CD4-positive, alpha-beta T cell treated with Interferon gamma for 1 hour (primary cell): ENCODE data around the gene PLEKHA4.
"Not testable (repeated sequence)": the region's sequence is repeated elsewhere in the genome, so short reads cannot be mapped to it uniquely, and the experiment has no call there.

Experiments used
- DNase-seq: peaks from one replicate; pipeline ENCODE4 v3.0.0-alpha.2; 2020

Gene PLEKHA4

DNA sequence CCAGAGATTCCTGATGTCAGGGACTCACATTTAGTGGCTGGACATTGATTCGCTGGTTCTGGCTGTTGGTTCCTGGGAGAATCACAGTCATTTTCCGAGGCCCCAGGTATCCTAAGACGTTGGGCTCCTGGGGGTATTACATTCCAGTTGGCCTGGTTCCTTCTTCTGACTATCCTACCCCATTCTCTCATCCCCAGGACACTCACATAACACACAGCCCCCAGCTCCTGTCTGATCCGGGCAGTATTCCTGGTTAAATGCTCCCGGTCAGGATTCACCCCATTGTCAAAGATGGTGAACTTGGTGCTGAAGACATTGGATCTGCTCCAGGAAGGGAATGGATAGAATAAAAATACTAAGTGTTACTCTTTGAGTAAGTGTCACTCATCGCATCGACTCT, 15.3 kb upstream of the PLEKHA4 start:
- DNase-seq: no peak

- DNase-seq: peak; percentile 40
These were observed 13.6 kb upstream of the PLEKHA4 start for GRCh38 chr19:48881741-48882657.

- DNase-seq: not testable (repeated sequence)
These were observed 11.3 kb upstream of the PLEKHA4 start for GRCh38 chr19:48879696-48880095.

GRCh38 chr19:48879025-48879637, 10.7 kb upstream of the PLEKHA4 start:
- DNase-seq: no peak

GRCh38 chr19:48878196-48879024, 10.0 kb upstream of the PLEKHA4 start:
- peak; percentile 55 for DNase-seq

DNA sequence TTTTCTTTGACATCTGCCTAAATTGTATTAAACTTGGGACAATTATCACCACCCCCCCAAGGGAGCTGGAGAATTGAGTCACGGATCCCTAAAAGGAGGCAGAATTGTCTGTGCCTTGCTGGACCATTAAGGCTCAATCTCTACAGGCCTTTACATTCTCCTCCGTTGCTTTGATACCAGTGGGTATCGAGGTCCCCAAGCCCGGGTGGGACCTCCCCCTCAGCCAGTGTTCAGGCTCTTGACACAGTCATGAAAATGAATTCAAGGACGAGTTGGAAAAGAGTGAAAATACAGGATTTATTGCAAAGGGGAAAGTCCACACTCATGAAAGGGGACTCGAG, 9.4 kb upstream of the PLEKHA4 start:
- DNase-seq: no peak

- DNase-seq: peak; percentile 51
These were observed 7.9 kb upstream of the PLEKHA4 start for GRCh38 chr19:48876043-48876981.

- peak; percentile 59 for DNase-seq
These were observed 6.1 kb upstream of the PLEKHA4 start for GRCh38 chr19:48874303-48875135.

DNA sequence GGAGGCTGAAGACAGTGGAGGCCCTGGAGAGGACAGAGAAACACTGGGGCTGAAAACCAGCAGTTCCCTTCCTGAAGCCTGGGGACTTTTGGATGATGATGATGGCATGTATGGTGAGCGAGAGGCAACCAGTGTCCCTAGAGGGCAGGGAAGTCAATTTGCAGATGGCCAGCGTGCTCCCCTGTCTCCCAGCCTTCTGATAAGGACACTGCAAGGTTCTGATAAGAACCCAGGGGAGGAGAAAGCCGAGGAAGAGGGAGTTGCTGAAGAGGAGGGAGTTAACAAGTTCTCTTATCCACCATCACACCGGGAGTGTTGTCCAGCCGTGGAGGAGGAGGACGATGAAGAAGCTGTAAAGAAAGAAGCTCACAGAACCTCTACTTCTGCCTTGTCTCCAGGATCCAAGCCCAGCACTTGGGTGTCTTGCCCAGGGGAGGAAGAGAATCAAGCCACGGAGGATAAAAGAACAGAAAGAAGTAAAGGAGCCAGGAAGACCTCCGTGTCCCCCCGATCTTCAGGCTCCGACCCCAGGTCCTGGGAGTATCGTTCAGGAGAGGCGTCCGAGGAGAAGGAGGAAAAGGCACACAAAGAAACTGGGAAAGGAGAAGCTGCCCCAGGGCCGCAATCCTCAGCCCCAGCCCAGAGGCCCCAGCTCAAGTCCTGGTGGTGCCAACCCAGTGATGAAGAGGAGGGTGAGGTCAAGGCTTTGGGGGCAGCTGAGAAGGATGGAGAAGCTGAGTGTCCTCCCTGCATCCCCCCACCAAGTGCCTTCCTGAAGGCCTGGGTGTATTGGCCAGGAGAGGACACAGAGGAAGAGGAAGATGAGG, 5.3 kb upstream of the PLEKHA4 start:
- DNase-seq: no peak

DNA sequence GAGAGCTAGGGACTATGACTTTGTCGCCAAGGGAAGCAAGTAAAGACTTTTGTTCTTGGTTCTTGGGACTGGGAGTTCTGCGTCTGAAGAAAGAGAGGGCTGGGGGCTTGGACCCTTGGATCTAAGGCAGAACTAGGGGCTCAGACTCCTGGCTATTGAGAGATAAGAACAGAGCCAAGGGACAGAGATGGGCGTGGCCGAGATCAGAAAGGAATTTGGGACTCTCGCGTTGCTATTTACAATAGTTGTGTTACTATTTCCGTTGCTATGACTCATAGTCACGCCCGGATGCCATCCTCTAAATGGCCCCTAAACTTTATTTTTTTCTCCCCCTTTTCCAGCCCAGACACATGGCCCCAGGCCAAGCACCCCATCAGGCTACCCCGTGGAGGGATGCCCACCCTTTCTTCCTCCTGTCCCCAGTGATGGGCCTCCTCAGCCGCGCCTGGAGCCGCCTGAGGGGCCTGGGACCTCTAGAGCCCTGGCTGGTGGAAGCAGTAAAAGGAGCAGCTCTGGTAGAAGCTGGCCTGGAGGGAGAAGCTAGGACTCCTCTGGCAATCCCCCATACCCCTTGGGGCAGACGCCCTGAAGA, 4.6 kb upstream of the PLEKHA4 start:
- DNase-seq: peak; percentile 86

GRCh38 chr19:48872182-48872883, 3.9 kb upstream of the PLEKHA4 start, which contains the start of gene PPP1R15A:
PPP1R15A (plus strand) TSS chr19:48872421; CDS start chr19:48873234, 813 bp downstream.
- peak; percentile 98 for DNase-seq

DNA sequence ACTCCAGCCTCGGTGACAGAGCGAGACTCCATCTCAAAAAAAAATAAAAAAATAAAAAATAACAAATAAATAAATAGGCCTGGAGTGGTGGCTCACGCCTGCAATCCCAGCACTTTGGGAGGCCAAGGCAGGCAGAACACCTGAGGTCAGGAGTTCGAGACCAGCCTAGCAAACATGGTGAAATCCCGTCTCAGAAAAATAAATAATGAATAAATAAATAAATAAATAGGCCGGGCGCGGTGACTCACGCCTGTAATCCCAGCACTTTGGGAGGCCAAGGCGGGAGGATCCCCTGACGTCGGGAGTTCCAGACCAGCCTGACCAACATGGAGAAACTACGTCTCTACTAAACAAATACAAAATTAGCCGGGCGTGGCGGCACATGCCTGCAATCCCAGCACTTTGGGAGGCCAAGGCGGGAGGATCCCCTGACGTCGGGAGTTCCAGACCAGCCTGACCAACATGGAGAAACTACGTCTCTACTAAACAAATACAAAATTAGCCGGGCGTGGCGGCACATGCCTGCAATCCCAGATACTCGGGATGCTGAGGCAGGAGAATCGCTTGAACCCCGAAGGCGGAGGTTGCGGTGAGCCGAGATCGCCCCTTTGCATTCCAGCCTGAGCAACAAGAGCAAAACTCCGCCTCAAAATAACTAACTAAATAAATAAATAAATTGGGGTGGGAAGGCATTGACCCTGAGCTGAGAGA, 3.2 kb upstream of the PLEKHA4 start:
- DNase-seq: not testable (repeated sequence)

DNA sequence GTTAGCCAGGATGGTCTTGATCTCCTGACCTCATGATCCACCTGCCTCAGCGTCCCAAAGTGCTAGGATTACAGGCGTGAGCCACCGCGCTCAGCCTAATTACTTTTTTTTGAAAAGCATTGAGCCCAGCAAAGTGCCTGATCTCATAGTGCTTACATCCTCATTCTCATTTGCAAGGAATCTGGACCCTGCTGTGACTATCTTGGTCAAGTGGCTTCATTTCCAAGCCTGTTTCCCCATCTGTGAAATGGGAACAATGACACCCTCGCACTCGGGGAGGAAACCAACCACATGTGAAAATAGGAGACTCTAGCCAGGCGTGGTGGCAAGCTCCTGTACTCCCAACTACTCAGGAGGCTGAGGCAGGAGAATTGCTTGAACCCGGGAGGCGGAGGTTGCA, 1.6 kb upstream of the PLEKHA4 start:
- no peak for DNase-seq

DNA sequence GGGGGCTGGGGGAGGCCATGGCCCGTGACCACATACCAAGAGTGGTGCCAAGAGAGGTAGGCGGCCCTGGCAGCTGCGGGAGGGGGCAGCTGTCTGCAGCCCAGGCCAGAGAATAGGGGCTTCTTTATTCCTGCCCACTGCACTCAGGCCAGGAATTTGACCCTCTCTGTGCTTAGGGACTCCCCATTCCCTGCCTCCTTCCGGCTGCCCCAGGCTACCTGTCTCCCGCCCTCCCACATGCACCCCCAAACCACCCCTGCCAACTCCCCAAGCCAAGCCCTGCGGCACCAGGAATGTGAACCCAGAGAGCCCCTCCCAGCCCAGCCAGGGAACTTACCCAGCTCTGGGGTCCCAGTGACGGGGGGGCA, 687 bp downstream of the PLEKHA4 start:
- DNase-seq: no peak

- no peak for DNase-seq
These were observed 1.2 kb downstream of the PLEKHA4 start for GRCh38 chr19:48867123-48867745.

DNA sequence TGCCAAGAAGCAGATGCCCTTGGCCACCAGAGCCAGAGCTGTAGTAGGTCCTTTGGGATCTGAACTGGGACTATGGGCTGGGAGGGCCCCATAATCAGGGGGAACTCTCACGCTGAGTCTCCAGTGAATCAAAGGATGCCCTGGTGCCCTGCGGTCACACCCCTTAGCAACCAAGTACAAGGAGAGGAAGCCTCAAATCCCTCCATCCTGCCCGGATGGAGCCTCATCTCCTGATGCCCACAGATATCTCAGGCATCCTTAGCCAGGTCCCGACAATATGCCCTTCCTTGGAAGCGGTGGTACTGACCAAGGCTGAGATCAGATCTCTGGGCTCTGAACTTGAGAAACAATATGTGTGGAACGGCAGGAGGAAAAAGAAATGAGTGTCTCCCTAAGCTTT, 1.7 kb downstream of the PLEKHA4 start:
- no peak for DNase-seq

- no peak for DNase-seq
These were observed 5.6 kb downstream of the PLEKHA4 start for GRCh38 chr19:48862827-48863226.

GRCh38 chr19:48861313-48861712, 7.1 kb downstream of the PLEKHA4 start:
- DNase-seq: no peak
